Skeletal muscle tissue (tissue), 4 donors: ENCODE measurements around the gene SLC37A2. TPM values are rescaled to one million over a fixed set of nuclear protein-coding genes. Genes with fewer than 3 reads are reported as not detected.

Experiments
- H3K27ac ChIP-seq: one replicate; pipeline ENCODE4 v1.7.0; 2013; ENCODE audit warnings: mild to moderate bottlenecking, low read depth, low read length, inconsistent platforms
- H3K27me3 ChIP-seq, 3 donors: one replicate each; pipeline ENCODE4 v1.7.0; 2013; ENCODE audit warnings: low read length in 3 of 3; ENCODE audit not compliant: control insufficient read depth in 3 of 3, insufficient read depth in 3 of 3
- H3K36me3 ChIP-seq, 3 donors: one replicate each; pipeline ENCODE4 v1.7.0; 2013; ENCODE audit warnings: low read length in 3 of 3; ENCODE audit not compliant: control insufficient read depth in 3 of 3, insufficient read depth in 3 of 3
- H3K4me1 ChIP-seq, 3 donors: one replicate each; pipeline ENCODE4 v1.7.0; 2013; ENCODE audit warnings: low read length in 3 of 3, mild to moderate bottlenecking in 3 of 3; ENCODE audit not compliant: control insufficient read depth in 3 of 3, insufficient read depth in 3 of 3
- H3K4me3 ChIP-seq, 3 donors: one replicate each; pipeline ENCODE4 v1.7.0; 2013; ENCODE audit warnings: low read length in 3 of 3
- H3K9ac ChIP-seq, 3 donors: one replicate each; pipeline ENCODE4 v1.7.0; 2013; ENCODE audit warnings: low read length in 3 of 3, mild to moderate bottlenecking in 3 of 3, moderate library complexity in 2 of 3, low read depth in 1 of 3
- H3K9me3 ChIP-seq, 3 donors: one replicate each; pipeline ENCODE4 v1.7.0; 2013; ENCODE audit warnings: low read length in 3 of 3; ENCODE audit not compliant: control insufficient read depth in 3 of 3
- total RNA-seq: library from RNA; depleted of rRNA; stranded (reverse); fragments of >200 nt; gene quantifications from one replicate; pipeline ENCODE4 v1.2.3, GENCODE V29; 2014
- donor health status: Osteomylitis.

Gene SLC37A2
- total RNA-seq, 1 donor from 2014 or later = 3.7 TPM

DNA sequence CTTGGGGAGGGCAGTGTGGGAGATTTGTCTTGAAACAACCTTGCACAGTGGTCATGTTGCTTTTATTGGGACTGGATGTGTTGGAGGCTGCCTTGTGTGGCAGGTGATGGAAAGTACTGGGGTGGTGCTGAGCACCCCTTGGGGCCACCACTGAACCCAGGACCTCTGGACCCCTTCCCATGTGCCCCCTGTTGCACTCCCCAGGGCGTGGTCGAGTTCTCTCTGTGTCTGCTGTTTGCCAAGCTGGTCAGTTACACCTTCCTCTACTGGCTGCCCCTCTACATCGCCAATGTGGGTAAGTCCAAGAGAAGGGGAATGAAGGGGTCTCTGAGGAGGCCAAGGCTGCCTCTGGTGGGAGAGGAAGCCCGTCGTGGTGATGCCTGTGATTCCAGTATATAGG is 18.9 kb downstream of the SLC37A2 start:
- peaks cover 20 to 57% (median 23%) of the 10 kb centered on the region in 3 donors for H3K27me3 ChIP-seq
- H3K9ac ChIP-seq = no peak overlapping the region
- no peaks in the 10 kb centered on the region for H3K4me1 ChIP-seq
- H3K27ac ChIP-seq = no peak overlapping the region
- no peaks in the 10 kb centered on the region for H3K36me3 ChIP-seq
- no peak overlapping the region for H3K4me3 ChIP-seq
- no peaks in the 10 kb centered on the region for H3K9me3 ChIP-seq

DNA sequence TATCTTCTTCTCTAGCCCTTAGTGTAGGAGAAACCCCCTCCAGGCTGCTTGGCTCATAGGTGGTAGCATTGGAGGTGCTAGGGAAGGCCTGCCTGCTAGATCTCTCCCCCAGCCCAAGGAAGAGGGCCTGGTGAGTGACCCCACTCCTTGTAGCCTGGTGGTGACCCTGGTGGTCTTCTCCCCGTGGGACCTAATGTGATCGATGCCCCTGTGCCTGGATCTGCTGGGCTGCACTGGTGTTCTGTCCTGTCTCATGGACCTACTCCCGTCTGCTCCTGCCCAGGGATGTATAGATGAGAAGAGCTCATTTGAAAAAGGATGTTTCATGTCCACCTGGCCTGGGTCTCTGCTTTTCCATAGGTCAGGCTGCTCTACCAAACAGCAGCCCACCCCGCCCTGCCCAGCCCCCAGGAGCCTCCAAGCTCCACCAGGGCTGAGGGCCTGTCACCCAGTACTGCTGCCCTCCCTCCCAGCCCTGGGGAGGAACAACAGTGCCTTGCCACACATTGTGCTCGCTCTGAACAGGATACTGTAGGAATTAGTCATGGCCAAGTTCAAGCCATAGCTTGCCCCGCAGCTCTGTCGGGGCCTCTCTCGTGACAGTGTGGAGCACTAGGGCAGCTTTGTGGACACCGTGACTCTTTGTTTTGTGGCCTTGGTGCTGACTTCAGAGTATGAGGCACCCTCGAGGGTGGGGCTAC is 19.7 kb downstream of the SLC37A2 start:
- no peak overlapping the region for H3K9ac ChIP-seq
- H3K27ac ChIP-seq = no peak overlapping the region
- H3K4me1 ChIP-seq = no peaks in the 10 kb centered on the region
- H3K36me3 ChIP-seq = no peaks in the 10 kb centered on the region
- H3K4me3 ChIP-seq = no peak overlapping the region
- peaks cover 15 to 50% (median 17%) of the 10 kb centered on the region in 3 donors for H3K27me3 ChIP-seq
- H3K9me3 ChIP-seq = no peaks in the 10 kb centered on the region

- Histone ChIP-seq H3K27ac (no peak overlapping the region), H3K36me3 (no peaks in the 10 kb centered on the region), H3K9me3 (no peaks in the 10 kb centered on the region), H3K27me3 (peaks cover 12 to 48% (median 17%) of the 10 kb centered on the region in 3 donors), H3K4me1 (no peaks in the 10 kb centered on the region), H3K9ac (no peak overlapping the region), H3K4me3 (no peak overlapping the region)
Measured at GRCh38 chr11:125083312-125084056, 20.4 kb downstream of the SLC37A2 start.

DNA sequence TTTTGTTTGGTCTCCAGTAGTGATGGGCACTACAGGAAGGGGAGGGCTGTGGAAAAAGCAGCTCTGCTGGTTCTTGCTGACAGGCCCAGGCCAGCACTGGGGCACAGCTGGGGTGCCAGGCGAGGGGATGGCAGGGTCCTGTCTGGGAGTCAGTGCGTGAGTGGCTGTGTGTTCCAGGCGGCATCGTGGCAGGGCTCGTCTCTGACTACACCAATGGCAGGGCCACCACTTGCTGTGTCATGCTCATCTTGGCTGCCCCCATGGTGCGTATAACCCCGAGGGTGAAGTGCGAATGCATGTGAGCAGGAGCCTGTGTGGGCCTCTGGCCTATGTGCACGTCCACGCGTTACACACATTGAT is 20.9 kb downstream of the SLC37A2 start:
- Histone ChIP-seq H3K36me3 (no peaks in the 10 kb centered on the region), H3K27ac (no peak overlapping the region), H3K4me1 (no peaks in the 10 kb centered on the region), H3K9me3 (no peaks in the 10 kb centered on the region), H3K4me3 (no peak overlapping the region), H3K9ac (no peak overlapping the region), H3K27me3 (peaks cover 12 to 48% (median 17%) of the 10 kb centered on the region in 3 donors)

- Histone ChIP-seq H3K4me1 (no peaks in the 10 kb centered on the region), H3K36me3 (no peaks in the 10 kb centered on the region), H3K9ac (no peak overlapping the region), H3K27me3 (peaks cover 12 to 48% (median 17%) of the 10 kb centered on the region in 3 donors), H3K27ac (no peak overlapping the region), H3K4me3 (no peak overlapping the region), H3K9me3 (no peaks in the 10 kb centered on the region)
Measured at GRCh38 chr11:125084761-125085231, 21.7 kb downstream of the SLC37A2 start.

GRCh38 chr11:125085301-125086081 is 22.4 kb downstream of the SLC37A2 start:
- no peaks in the 10 kb centered on the region for H3K9me3 ChIP-seq
- H3K27me3 ChIP-seq = peaks cover 12 to 42% (median 17%) of the 10 kb centered on the region in 3 donors
- no peaks in the 10 kb centered on the region for H3K36me3 ChIP-seq

DNA sequence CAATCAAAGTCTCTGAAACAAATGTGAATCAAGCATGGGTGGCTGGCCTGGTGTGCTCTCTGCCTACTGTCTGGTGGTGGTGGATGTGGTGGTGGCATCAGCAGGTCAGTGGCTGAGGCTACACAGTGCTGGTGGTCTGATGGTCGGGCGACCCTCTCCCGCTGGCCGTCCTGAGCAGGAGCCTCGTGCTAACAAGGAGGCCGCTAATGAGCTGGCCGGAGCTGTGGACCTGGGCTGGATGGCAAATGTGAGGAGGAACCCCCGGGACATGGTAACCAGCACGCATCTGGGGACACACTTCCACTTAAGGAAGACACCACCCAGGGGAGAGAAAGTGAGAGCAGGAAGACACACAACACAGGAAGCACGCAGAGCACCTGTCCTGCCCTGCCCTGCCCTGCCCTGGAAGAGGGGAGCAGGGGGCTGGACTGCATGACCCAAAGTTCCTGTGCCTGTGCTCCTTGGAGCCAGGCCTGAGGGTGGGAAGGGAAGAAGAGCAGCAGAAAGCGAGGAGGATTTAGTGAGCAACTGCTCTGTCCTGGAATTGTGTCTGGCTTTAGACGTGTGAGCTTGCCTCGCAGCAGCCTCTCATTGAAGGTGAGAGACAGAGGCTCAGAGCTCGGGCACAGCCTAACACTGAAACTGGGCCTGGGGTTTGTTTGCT is 23.7 kb downstream of the SLC37A2 start:
- no peak overlapping the region for H3K27ac ChIP-seq
- peaks cover 8 to 33% (median 14%) of the 10 kb centered on the region in 3 donors for H3K27me3 ChIP-seq
- no peaks in the 10 kb centered on the region for H3K9me3 ChIP-seq
- H3K4me3 ChIP-seq = no peak overlapping the region
- H3K36me3 ChIP-seq = no peaks in the 10 kb centered on the region
- peaks cover 3 to 6% (median 6%) of the 10 kb centered on the region in 3 donors for H3K4me1 ChIP-seq
- H3K9ac ChIP-seq = no peak overlapping the region

More at GRCh38 chr11:125085301-125086081, 22.4 kb downstream of the SLC37A2 start:
- Histone ChIP-seq H3K9ac (no peak overlapping the region), H3K27ac (no peak overlapping the region), H3K4me1 (no peaks in the 10 kb centered on the region), H3K4me3 (no peak overlapping the region)

- peaks cover 4 to 22% (median 14%) of the 10 kb centered on the region in 3 donors for H3K27me3 ChIP-seq
- H3K4me3 ChIP-seq = no peak overlapping the region
- peaks cover 3 to 6% (median 6%) of the 10 kb centered on the region in 3 donors for H3K4me1 ChIP-seq
- H3K27ac ChIP-seq = no peak overlapping the region
- H3K9me3 ChIP-seq = no peaks in the 10 kb centered on the region
- no peak overlapping the region for H3K9ac ChIP-seq
- no peaks in the 10 kb centered on the region for H3K36me3 ChIP-seq
Measured at GRCh38 chr11:125088123-125088522, 25.0 kb downstream of the SLC37A2 start.

DNA sequence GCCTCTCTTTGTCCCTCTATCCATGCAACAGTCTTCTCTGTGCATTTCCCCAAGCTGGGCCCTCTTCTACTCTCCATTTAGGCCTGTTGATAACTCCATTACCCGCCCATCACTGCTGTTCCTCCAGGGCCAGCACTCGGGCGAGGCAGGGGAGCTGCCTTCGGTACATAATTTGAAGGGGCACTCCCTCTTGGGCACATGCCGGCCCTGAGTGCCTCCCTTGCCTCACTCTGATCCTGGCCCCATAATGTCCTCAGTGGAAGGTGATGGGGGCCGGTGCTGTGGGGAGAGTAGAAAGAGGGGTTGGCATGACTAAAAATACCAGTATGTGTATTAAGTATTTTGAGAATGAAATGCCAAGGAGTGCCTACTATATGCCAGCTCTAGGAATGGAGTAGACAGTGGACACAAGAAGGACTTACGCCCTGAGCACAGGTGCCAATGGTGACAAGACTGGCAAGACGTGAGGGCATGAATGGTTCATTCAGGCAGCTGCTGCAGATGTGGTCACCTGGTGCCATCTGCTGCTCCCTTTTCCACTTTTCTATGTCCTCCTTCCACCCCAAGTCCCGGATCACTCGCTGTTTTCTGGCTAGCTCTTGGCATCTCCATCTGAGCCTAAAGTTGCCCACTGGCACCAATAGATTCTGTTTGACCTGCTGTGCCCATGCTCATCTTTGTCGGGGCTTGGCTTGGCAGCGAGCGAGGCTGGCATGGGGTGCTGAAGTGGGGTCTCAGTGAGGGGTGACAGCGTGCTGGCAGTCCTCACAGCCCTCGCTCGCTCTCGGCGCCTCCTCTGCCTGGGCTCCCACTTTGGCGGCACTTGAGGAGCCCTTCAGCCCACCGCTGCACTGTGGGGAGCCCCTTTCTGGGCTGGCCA is 25.7 kb downstream of the SLC37A2 start:
- Histone ChIP-seq H3K27ac (no peak overlapping the region), H3K36me3 (peaks cover 0 to 2% (median 0%) of the 10 kb centered on the region in 3 donors), H3K4me3 (no peak overlapping the region), H3K9me3 (no peaks in the 10 kb centered on the region), H3K9ac (no peak overlapping the region), H3K27me3 (peaks cover 4 to 20% (median 9%) of the 10 kb centered on the region in 3 donors), H3K4me1 (peaks cover 3 to 6% (median 6%) of the 10 kb centered on the region in 3 donors)
